Neural progenitor cell (in vitro differentiated cells): ENCODE results near the gene SRSF10. TPM values are rescaled to one million over a fixed set of nuclear protein-coding genes. Genes with fewer than 3 reads are reported as not detected.

Source experiments
- DNase-seq: peaks from one replicate; pipeline ENCODE4 v3.0.0-alpha.2; 2016; ENCODE audit warnings: low spot score
- H2AFZ ChIP-seq: fragments of 200-600 bp; sonication (generic); replicated peaks from 2 replicates; pipeline ENCODE4 v1.6.1; 2016; ENCODE audit warnings: antibody characterized with exemption
- H3F3A ChIP-seq: fragments of 200-600 bp; sonication (generic); 2 replicates; pipeline ENCODE4 v1.6.1; 2016; ENCODE audit warnings: antibody characterized with exemption, low read depth
- H3K27ac ChIP-seq: fragments of 200-600 bp; sonication (generic); 2 replicates; pipeline ENCODE4 v1.5.1; 2016; ENCODE audit warnings: mild to moderate bottlenecking
- H3K27me3 ChIP-seq: fragments of 200-600 bp; sonication (generic); 2 replicates; pipeline ENCODE4 v1.6.1; 2016; ENCODE audit warnings: mild to moderate bottlenecking, moderate library complexity
- H3K36me3 ChIP-seq: fragments of 200-600 bp; sonication (generic); 2 replicates; pipeline ENCODE4 v1.5.1; 2016
- H3K4me1 ChIP-seq: fragments of 200-600 bp; sonication (generic); 2 replicates; pipeline ENCODE4 v1.6.1; 2016; ENCODE audit warnings: mixed run types
- H3K4me2 ChIP-seq: fragments of 200-600 bp; sonication (generic); 2 replicates; pipeline ENCODE4 v1.6.1; 2016
- H3K4me3 ChIP-seq: fragments of 200-600 bp; sonication (generic); 2 replicates; pipeline ENCODE4 v1.5.1; 2016
- H3K79me2 ChIP-seq: fragments of 200-600 bp; sonication (generic); 2 replicates; pipeline ENCODE4 v1.6.1; 2016; ENCODE audit warnings: low read depth
- H3K9ac ChIP-seq: fragments of 200-600 bp; sonication (generic); 2 replicates; pipeline ENCODE4 v1.6.1; 2016
- H3K9me3 ChIP-seq: fragments of 200-600 bp; sonication (generic); 2 replicates; pipeline ENCODE4 v1.5.1; 2016; ENCODE audit warnings: low read depth
- H4K20me1 ChIP-seq: fragments of 200-600 bp; sonication (generic); 2 replicates; pipeline ENCODE4 v1.6.1; 2016; ENCODE audit warnings: low read depth
- H3K27ac Mint-ChIP-seq: 3 replicates; pipeline ENCODE4 v1.8.0; 2021; ENCODE audit warnings: mixed read lengths
- H3K27me3 Mint-ChIP-seq: 2 replicates; pipeline ENCODE4 v1.8.0; 2022; ENCODE audit warnings: low read depth, mild to moderate bottlenecking, inconsistent platforms, moderate library complexity, mixed read lengths; ENCODE audit not compliant: insufficient read depth
- H3K36me3 Mint-ChIP-seq: 3 replicates; pipeline ENCODE4 v1.8.0; 2021; ENCODE audit warnings: mixed read lengths
- H3K4me1 Mint-ChIP-seq: 3 replicates; pipeline ENCODE4 v1.8.0; 2021; ENCODE audit warnings: mixed read lengths
- H3K4me3 Mint-ChIP-seq: 3 replicates; pipeline ENCODE4 v1.8.0; 2021; ENCODE audit warnings: mild to moderate bottlenecking, moderate library complexity, mixed read lengths
- H3K9me3 Mint-ChIP-seq: 3 replicates; pipeline ENCODE4 v1.8.0; 2020; ENCODE audit warnings: mixed read lengths
- CTCF ChIP-seq: fragments of 200-600 bp; sonication (generic); IDR thresholded peaks from 2 replicates; pipeline ENCODE4 v1.5.1; 2017; ENCODE audit warnings: antibody characterized with exemption, mild to moderate bottlenecking
- EZH2 ChIP-seq: fragments of 200-600 bp; sonication (generic); IDR thresholded peaks from 2 replicates; pipeline ENCODE4 v1.6.1; 2017; ENCODE audit warnings: antibody characterized with exemption, mild to moderate bottlenecking, moderate library complexity
- EZH2phosphoT487 ChIP-seq: fragments of 200-600 bp; sonication (generic); IDR thresholded peaks from 2 replicates; pipeline ENCODE4 v1.6.1; 2017; ENCODE audit warnings: antibody characterized with exemption
- total RNA-seq: library from RNA; depleted of rRNA; stranded (reverse); fragments of >200 nt; gene quantifications from 2 replicates; pipeline ENCODE4 v1.2.3, GENCODE V29; 2015; ENCODE audit warnings: low replicate concordance

Gene SRSF10
- total RNA-seq, 1 donor from 2014 or later: 219 TPM

GRCh38 chr1:23984417-23985186 lies 4.5 kb upstream of the SRSF10 start:
- H2AFZ ChIP-seq: no peak overlapping the region
- peaks cover under 1% of the 10 kb centered on the region for H4K20me1 ChIP-seq
- no peak overlapping the region for H3K4me3 ChIP-seq
- H3K36me3 Mint-ChIP-seq: peaks cover 2% of the 10 kb centered on the region
- TF ChIP-seq CTCF (no peak), EZH2 (no peak), EZH2phosphoT487 (no peak)
- H3K27me3 Mint-ChIP-seq: peaks cover 6% of the 10 kb centered on the region
- no peak overlapping the region for H3K4me2 ChIP-seq
- peaks cover 5% of the 10 kb centered on the region for H3K4me1 ChIP-seq
- H3K4me3 Mint-ChIP-seq: no peak overlapping the region
- H3K9me3 Mint-ChIP-seq: peaks cover 3% of the 10 kb centered on the region
- no peak for DNase-seq
- H3K9ac ChIP-seq: no peak overlapping the region
- H3F3A ChIP-seq: peaks cover 9% of the 10 kb centered on the region
- H3K27ac Mint-ChIP-seq: no peak overlapping the region
- H3K27me3 ChIP-seq: no peaks in the 10 kb centered on the region
- H3K4me1 Mint-ChIP-seq: peaks cover 9% of the 10 kb centered on the region
- no peaks in the 10 kb centered on the region for H3K9me3 ChIP-seq
- peaks cover 5% of the 10 kb centered on the region for H3K79me2 ChIP-seq
- H3K27ac ChIP-seq: no peak overlapping the region
- H3K36me3 ChIP-seq: no peaks in the 10 kb centered on the region

DNA sequence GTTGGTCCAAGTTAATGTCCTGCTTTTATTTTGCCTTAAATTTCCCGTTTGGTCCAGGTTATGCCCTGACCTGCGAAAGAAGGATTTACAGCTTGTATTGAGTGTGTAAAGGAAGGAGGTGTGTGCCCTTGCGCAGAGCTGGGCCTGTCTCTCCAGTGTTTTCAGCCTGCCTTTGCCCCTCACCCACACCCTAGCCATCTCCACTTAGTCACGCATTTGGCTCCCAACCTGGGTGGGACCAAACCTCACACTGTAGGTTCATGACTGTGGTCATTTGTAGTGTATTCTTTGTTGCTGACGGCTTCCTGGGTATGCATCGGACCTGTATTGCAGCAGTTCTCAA lies 572 bp upstream of the SRSF10 start:
- Histone ChIP-seq H3F3A (peaks cover 9% of the 10 kb centered on the region), H3K9ac (peak overlapping the region; percentile 12), H2AFZ (peak overlapping the region; percentile 43), H3K27me3 (no peaks in the 10 kb centered on the region), H3K36me3 (peaks cover 7% of the 10 kb centered on the region), H3K4me3 (no peak overlapping the region), H3K27ac (peak overlapping the region; percentile 64), H3K79me2 (peaks cover 44% of the 10 kb centered on the region), H3K4me1 (peaks cover 25% of the 10 kb centered on the region), H3K4me2 (peak overlapping the region; percentile 53), H4K20me1 (peaks cover 39% of the 10 kb centered on the region), H3K9me3 (no peaks in the 10 kb centered on the region)
- H3K36me3 Mint-ChIP-seq: peaks cover 21% of the 10 kb centered on the region
- TF ChIP-seq EZH2phosphoT487 (no peak), EZH2 (no peak), CTCF (no peak)
- no peaks in the 10 kb centered on the region for H3K9me3 Mint-ChIP-seq
- peaks cover 43% of the 10 kb centered on the region for H3K4me1 Mint-ChIP-seq
- peak overlapping the region; percentile 98 for H3K4me3 Mint-ChIP-seq
- peak overlapping the region; percentile 99 for H3K27ac Mint-ChIP-seq
- peaks cover 5% of the 10 kb centered on the region for H3K27me3 Mint-ChIP-seq
- peak; percentile 23 for DNase-seq

GRCh38 chr1:23979387-23979880 lies 693 bp downstream of the SRSF10 start:
- TF ChIP-seq EZH2 (no peak), EZH2phosphoT487 (no peak), CTCF (no peak)
- Histone ChIP-seq H3K36me3 (peaks cover 12% of the 10 kb centered on the region), H3K4me3 (peak overlapping the region; percentile 98), H4K20me1 (peaks cover 52% of the 10 kb centered on the region), H3K9me3 (no peaks in the 10 kb centered on the region), H3K4me2 (peak overlapping the region; percentile 88), H3K9ac (peak overlapping the region; percentile 98), H2AFZ (no peak overlapping the region), H3K4me1 (peaks cover 25% of the 10 kb centered on the region), H3K27me3 (no peaks in the 10 kb centered on the region), H3K27ac (peak overlapping the region; percentile 96), H3F3A (peaks cover 12% of the 10 kb centered on the region), H3K79me2 (peaks cover 57% of the 10 kb centered on the region)
- H3K27ac Mint-ChIP-seq: peak overlapping the region; percentile 97
- no peaks in the 10 kb centered on the region for H3K9me3 Mint-ChIP-seq
- H3K27me3 Mint-ChIP-seq: peaks cover 5% of the 10 kb centered on the region
- H3K4me1 Mint-ChIP-seq: peaks cover 45% of the 10 kb centered on the region
- DNase-seq: peak; percentile 16
- H3K4me3 Mint-ChIP-seq: peak overlapping the region; percentile 98
- peaks cover 27% of the 10 kb centered on the region for H3K36me3 Mint-ChIP-seq
